ENCODE results near the gene AP1S3.
"Not testable (repeated sequence)": the region's sequence is repeated elsewhere in the genome, so short reads cannot be mapped to it uniquely, and the experiment has no call there.

The AP1S3 gene

GRCh38 chr2:223822818-223823217 is 14.6 kb downstream of the AP1S3 start:
- Histone ChIP-seq H3K36me3 (ENCODE audit: control insufficient read depth, insufficient read depth, low read length) (no peaks in the 10 kb centered on the region), H3K4me3 (ENCODE audit: low read depth, low read length) (no peak overlapping the region), H3K4me1 (ENCODE audit: control insufficient read depth, insufficient read depth, low read length) (no peaks in the 10 kb centered on the region), H3K27ac (ENCODE audit: low read depth, low read length) (no peak overlapping the region), H3K9ac (ENCODE audit: low read length) (no peak overlapping the region), H3K9me3 (ENCODE audit: control insufficient read depth, insufficient read depth, low read depth, low read length) (no peaks in the 10 kb centered on the region), H3K27me3 (ENCODE audit: control insufficient read depth, insufficient read depth, low read length) (no peaks in the 10 kb centered on the region)

- no peak overlapping the region for H3K27ac ChIP-seq (ENCODE audit: low read depth, low read length)
- H3K4me1 ChIP-seq (ENCODE audit: control insufficient read depth, insufficient read depth, low read length) = no peaks in the 10 kb centered on the region
- H3K9ac ChIP-seq (ENCODE audit: low read length) = no peak overlapping the region
Measured at GRCh38 chr2:223820549-223820948, 16.8 kb downstream of the AP1S3 start.

GRCh38 chr2:223819891-223820290 is 17.5 kb downstream of the AP1S3 start:
- Histone ChIP-seq H3K9me3 (ENCODE audit: control insufficient read depth, insufficient read depth, low read depth, low read length) (no peaks in the 10 kb centered on the region), H3K9ac (ENCODE audit: low read length) (no peak overlapping the region), H3K4me1 (ENCODE audit: control insufficient read depth, insufficient read depth, low read length) (no peaks in the 10 kb centered on the region), H3K4me3 (ENCODE audit: low read depth, low read length) (no peak overlapping the region), H3K27me3 (ENCODE audit: control insufficient read depth, insufficient read depth, low read length) (no peaks in the 10 kb centered on the region), H3K36me3 (ENCODE audit: control insufficient read depth, insufficient read depth, low read length) (no peaks in the 10 kb centered on the region), H3K27ac (ENCODE audit: low read depth, low read length) (no peak overlapping the region)

More at GRCh38 chr2:223820549-223820948, 16.8 kb downstream of the AP1S3 start:
- Histone ChIP-seq H3K9me3 (ENCODE audit: control insufficient read depth, insufficient read depth, low read depth, low read length) (no peaks in the 10 kb centered on the region), H3K27me3 (ENCODE audit: control insufficient read depth, insufficient read depth, low read length) (no peaks in the 10 kb centered on the region), H3K4me3 (ENCODE audit: low read depth, low read length) (no peak overlapping the region), H3K36me3 (ENCODE audit: control insufficient read depth, insufficient read depth, low read length) (no peaks in the 10 kb centered on the region)

GRCh38 chr2:223815884-223816570 is 21.4 kb downstream of the AP1S3 start:
- H3K9ac ChIP-seq (ENCODE audit: low read length) = no peak overlapping the region
- H3K36me3 ChIP-seq (ENCODE audit: control insufficient read depth, insufficient read depth, low read length) = no peaks in the 10 kb centered on the region
- H3K27me3 ChIP-seq (ENCODE audit: control insufficient read depth, insufficient read depth, low read length) = no peaks in the 10 kb centered on the region
- no peak overlapping the region for H3K4me3 ChIP-seq (ENCODE audit: low read depth, low read length)
- no peaks in the 10 kb centered on the region for H3K9me3 ChIP-seq (ENCODE audit: control insufficient read depth, insufficient read depth, low read depth, low read length)
- H3K27ac ChIP-seq (ENCODE audit: low read depth, low read length) = no peak overlapping the region
- H3K4me1 ChIP-seq (ENCODE audit: control insufficient read depth, insufficient read depth, low read length) = no peaks in the 10 kb centered on the region

GRCh38 chr2:223815186-223815883 is 22.0 kb downstream of the AP1S3 start:
- H3K36me3 ChIP-seq (ENCODE audit: control insufficient read depth, insufficient read depth, low read length) = no peaks in the 10 kb centered on the region
- no peak overlapping the region for H3K27ac ChIP-seq (ENCODE audit: low read depth, low read length)
- no peak overlapping the region for H3K4me3 ChIP-seq (ENCODE audit: low read depth, low read length)
- no peaks in the 10 kb centered on the region for H3K27me3 ChIP-seq (ENCODE audit: control insufficient read depth, insufficient read depth, low read length)
- no peak overlapping the region for H3K9ac ChIP-seq (ENCODE audit: low read length)
- H3K9me3 ChIP-seq (ENCODE audit: control insufficient read depth, insufficient read depth, low read depth, low read length) = no peaks in the 10 kb centered on the region
- no peaks in the 10 kb centered on the region for H3K4me1 ChIP-seq (ENCODE audit: control insufficient read depth, insufficient read depth, low read length)

GRCh38 chr2:223814764-223815163 is 22.6 kb downstream of the AP1S3 start:
- not testable (repeated sequence) for H3K9me3 ChIP-seq (ENCODE audit: control insufficient read depth, insufficient read depth, low read depth, low read length); H3K36me3 ChIP-seq (ENCODE audit: control insufficient read depth, insufficient read depth, low read length); H3K27ac ChIP-seq (ENCODE audit: low read depth, low read length); H3K9ac ChIP-seq (ENCODE audit: low read length); H3K4me3 ChIP-seq (ENCODE audit: low read depth, low read length); H3K27me3 ChIP-seq (ENCODE audit: control insufficient read depth, insufficient read depth, low read length); H3K4me1 ChIP-seq (ENCODE audit: control insufficient read depth, insufficient read depth, low read length)

- no peaks in the 10 kb centered on the region for H3K36me3 ChIP-seq (ENCODE audit: control insufficient read depth, insufficient read depth, low read length)
- H3K27ac ChIP-seq (ENCODE audit: low read depth, low read length) = no peak overlapping the region
- H3K9me3 ChIP-seq (ENCODE audit: control insufficient read depth, insufficient read depth, low read depth, low read length) = no peaks in the 10 kb centered on the region
- H3K4me1 ChIP-seq (ENCODE audit: control insufficient read depth, insufficient read depth, low read length) = no peaks in the 10 kb centered on the region
- no peak overlapping the region for H3K9ac ChIP-seq (ENCODE audit: low read length)
- no peaks in the 10 kb centered on the region for H3K27me3 ChIP-seq (ENCODE audit: control insufficient read depth, insufficient read depth, low read length)
- H3K4me3 ChIP-seq (ENCODE audit: low read depth, low read length) = no peak overlapping the region
Measured at GRCh38 chr2:223813329-223813728, 24.1 kb downstream of the AP1S3 start.

GRCh38 chr2:223811757-223812156 is 25.6 kb downstream of the AP1S3 start:
- Histone ChIP-seq H3K4me3 (ENCODE audit: low read depth, low read length) (no peak overlapping the region), H3K9me3 (ENCODE audit: control insufficient read depth, insufficient read depth, low read depth, low read length) (no peaks in the 10 kb centered on the region), H3K27me3 (ENCODE audit: control insufficient read depth, insufficient read depth, low read length) (no peaks in the 10 kb centered on the region), H3K4me1 (ENCODE audit: control insufficient read depth, insufficient read depth, low read length) (no peaks in the 10 kb centered on the region), H3K9ac (ENCODE audit: low read length) (no peak overlapping the region), H3K36me3 (ENCODE audit: control insufficient read depth, insufficient read depth, low read length) (no peaks in the 10 kb centered on the region), H3K27ac (ENCODE audit: low read depth, low read length) (no peak overlapping the region)

- Histone ChIP-seq H3K4me3 (ENCODE audit: low read depth, low read length) (no peak overlapping the region), H3K27me3 (ENCODE audit: control insufficient read depth, insufficient read depth, low read length) (no peaks in the 10 kb centered on the region), H3K4me1 (ENCODE audit: control insufficient read depth, insufficient read depth, low read length) (no peaks in the 10 kb centered on the region), H3K27ac (ENCODE audit: low read depth, low read length) (no peak overlapping the region), H3K9me3 (ENCODE audit: control insufficient read depth, insufficient read depth, low read depth, low read length) (no peaks in the 10 kb centered on the region), H3K36me3 (ENCODE audit: control insufficient read depth, insufficient read depth, low read length) (no peaks in the 10 kb centered on the region), H3K9ac (ENCODE audit: low read length) (no peak overlapping the region)
Measured at GRCh38 chr2:223805008-223805407, 32.4 kb downstream of the AP1S3 start.

GRCh38 chr2:223801736-223802135 is 35.6 kb downstream of the AP1S3 start:
- H3K27me3 ChIP-seq (ENCODE audit: control insufficient read depth, insufficient read depth, low read length) = no peaks in the 10 kb centered on the region
- H3K27ac ChIP-seq (ENCODE audit: low read depth, low read length) = no peak overlapping the region; the same call in 1 of the 2 replicates
- H3K36me3 ChIP-seq (ENCODE audit: control insufficient read depth, insufficient read depth, low read length) = no peaks in the 10 kb centered on the region
- no peaks in the 10 kb centered on the region for H3K4me1 ChIP-seq (ENCODE audit: control insufficient read depth, insufficient read depth, low read length)
- H3K9me3 ChIP-seq (ENCODE audit: control insufficient read depth, insufficient read depth, low read depth, low read length) = no peaks in the 10 kb centered on the region
- no peak overlapping the region for H3K9ac ChIP-seq (ENCODE audit: low read length)
- no peak overlapping the region for H3K4me3 ChIP-seq (ENCODE audit: low read depth, low read length)

GRCh38 chr2:223800908-223801307 is 36.5 kb downstream of the AP1S3 start:
- Histone ChIP-seq H3K27ac (ENCODE audit: low read depth, low read length) (no peak overlapping the region), H3K4me3 (ENCODE audit: low read depth, low read length) (no peak overlapping the region), H3K36me3 (ENCODE audit: control insufficient read depth, insufficient read depth, low read length) (no peaks in the 10 kb centered on the region), H3K9me3 (ENCODE audit: control insufficient read depth, insufficient read depth, low read depth, low read length) (no peaks in the 10 kb centered on the region), H3K4me1 (ENCODE audit: control insufficient read depth, insufficient read depth, low read length) (no peaks in the 10 kb centered on the region), H3K27me3 (ENCODE audit: control insufficient read depth, insufficient read depth, low read length) (no peaks in the 10 kb centered on the region), H3K9ac (ENCODE audit: low read length) (no peak overlapping the region)
